A549 (cell line): Measurements from ENCODE around the gene NDUFAF4. TPM values are rescaled to one million over a fixed set of nuclear protein-coding genes. Genes with fewer than 3 reads are reported as not detected.

Experiments used
- ATAC-seq, 2 experiments: fragments of 200-7000 bp in 1 of 2; fragments of >200 bp in 1 of 2; cut with Nextera tagmentation in 1 of 2; cut with Tn5 transposase in 1 of 2; 3 replicates each; pipeline versions ENCODE4 v1.8.0 to v1.9.1; 2018 to 2020; ENCODE audit warnings: mild to moderate bottlenecking in 1 of 2, moderate library complexity in 1 of 2
- CTCF ChIA-PET: fragments of 300-600 bp; sonication (Branson Sonifier 250); formaldehyde crosslinking; extraction: SDS; loops from one replicate; lab custom pipeline; 2021; ENCODE audit warnings: antibody characterized with exemption, inconsistent platforms; lab: Yijun Ruan, JAX
- POLR2A ChIA-PET: fragments of 350-600 bp; formaldehyde crosslinking; extraction: SDS; loops from one replicate; lab custom pipeline; 2021; ENCODE audit warnings: antibody characterized with exemption, inconsistent platforms; lab: Yijun Ruan, JAX
- DNase-seq, 2 experiments: peaks; one replicate each; pipeline versions ENCODE4 v3.0.0 to v3.0.0-alpha.2; 2011 to 2016; ENCODE audit warnings: low read depth in 1 of 2, low spot score in 1 of 2
- FAIRE-seq: peaks from 2 replicates; lab custom pipeline; 2011; peaks lifted over from hg19 to GRCh38; lab: Jason Lieb, UNC
- H3K27ac ChIP-seq, 2 experiments: fragments of >200 bp; sonication (Bioruptor Twin); formaldehyde crosslinking; 3 replicates each; pipeline ENCODE4 v1.5.1; 2016 to 2017
- H3K4me1 ChIP-seq: fragments of >200 bp; sonication (Bioruptor Twin); formaldehyde crosslinking; 3 replicates; pipeline ENCODE4 v1.6.1; 2016
- H3K4me2 ChIP-seq: fragments of >200 bp; sonication (Bioruptor Twin); formaldehyde crosslinking; 3 replicates; pipeline ENCODE4 v1.6.1; 2016
- H3K4me3 ChIP-seq: fragments of >200 bp; sonication (Bioruptor Twin); formaldehyde crosslinking; 3 replicates; pipeline ENCODE4 v1.5.1; 2016
- H3K9me3 ChIP-seq: fragments of >200 bp; sonication (Bioruptor Twin); formaldehyde crosslinking; 3 replicates; pipeline ENCODE4 v1.6.1; 2016
- CBX2 ChIP-seq: fragments of 200-600 bp; sonication (generic); IDR thresholded peaks from 2 replicates; pipeline ENCODE4 v1.6.1; 2016; ENCODE audit warnings: low read depth, mild to moderate bottlenecking, borderline replicate concordance
- EHF ChIP-seq: fragments of 250-450 bp; sonication (Bioruptor Pico); IDR thresholded peaks from 2 replicates; pipeline ENCODE4 v1.5.0; 2020; ENCODE audit warnings: mild to moderate bottlenecking
- EP300 ChIP-seq, 2 experiments: fragments of >200 bp; sonication (Bioruptor Twin); formaldehyde crosslinking; IDR thresholded peaks; 2 replicates in 1 of 2; 3 replicates in 1 of 2; pipeline ENCODE4 v1.6.1; 2016 to 2017
- FOSB ChIP-seq: fragments of 250-450 bp; sonication (Bioruptor Pico); IDR thresholded peaks from 2 replicates; pipeline ENCODE4 v1.5.0; 2020; ENCODE audit warnings: mild to moderate bottlenecking, moderate library complexity
- FOSL2 ChIP-seq, 2 experiments: fragments of 450-650 bp in 1 of 2; fragments of >200 bp in 1 of 2; sonication (Bioruptor Twin) in 1 of 2; formaldehyde crosslinking; IDR thresholded peaks; 2 replicates each; pipeline versions ENCODE4 v1.5.0 to v1.6.1; 2016 to 2020; ENCODE audit warnings: mild to moderate bottlenecking in 1 of 2, moderate library complexity in 1 of 2
- JUN ChIP-seq, 2 experiments: fragments of >200 bp; sonication (Bioruptor Twin); formaldehyde crosslinking; IDR thresholded peaks; 2 replicates in 1 of 2; 3 replicates in 1 of 2; pipeline ENCODE4 v1.6.1; 2016 to 2017
- MAFK ChIP-seq: fragments of 450-650 bp; IDR thresholded peaks from 2 replicates; pipeline ENCODE4 v1.6.1; 2014; ENCODE audit not compliant: partially characterized antibody
- NFE2L2 ChIP-seq: fragments of 150-350 bp; conservative IDR thresholded peaks from 2 replicates; pipeline ENCODE4 v1.6.1; 2014; ENCODE audit warnings: low read length
- NR3C1 ChIP-seq: fragments of >200 bp; sonication (Bioruptor Twin); formaldehyde crosslinking; IDR thresholded peaks from 3 replicates; pipeline ENCODE4 v1.6.1; 2017
- RCOR1 ChIP-seq: fragments of 150-350 bp; IDR thresholded peaks from 2 replicates; pipeline ENCODE4 v1.6.1; 2014; ENCODE audit warnings: antibody characterized with exemption, low read length, low read depth
- RFX5 ChIP-seq: fragments of 450-650 bp; IDR thresholded peaks from 2 replicates; pipeline ENCODE4 v1.7.1; 2014; ENCODE audit warnings: antibody characterized with exemption, mild to moderate bottlenecking, moderate library complexity
- ZC3H11A ChIP-seq: fragments of 450-650 bp; IDR thresholded peaks from 2 replicates; pipeline ENCODE4 v1.6.1; 2014; ENCODE audit warnings: antibody characterized with exemption, mild to moderate bottlenecking
- ZFP36 ChIP-seq: fragments of 450-650 bp; IDR thresholded peaks from 2 replicates; pipeline ENCODE4 v1.6.1; 2014; ENCODE audit warnings: borderline replicate concordance; ENCODE audit not compliant: partially characterized antibody
- WGBS: methylation state at CpG from one replicate; pipeline ENCODE4 v1.1.6; 2017; ENCODE audit errors: missing lambda C conversion rate; 5-methylcytosine and 5-hydroxymethylcytosine counted together
- polyA plus RNA-seq, 4 experiments: library from polyadenylated mRNA; depleted of rRNA in 3 of 4; stranded (reverse); fragments of >200 nt; fragmentation: RNase III in 1 of 4; extraction: RNeasy Plus Mini Kit Qiagen cat#74134 plus additional on column Dnase treatment in 1 of 4; gene quantifications; 2 replicates in 3 of 4; 3 replicates in 1 of 4; pipeline ENCODE4 v1.2.3, GENCODE V29; 2011 to 2017
- TF ChIP-seq, protein P1 (sequence below): fragments of >200 bp; sonication (Bioruptor Twin); formaldehyde crosslinking; IDR thresholded peaks from 3 replicates; pipeline ENCODE4 v1.6.1; 2016
- TF ChIP-seq, protein P2 (sequence below): fragments of >200 bp; sonication (Bioruptor Twin); formaldehyde crosslinking; IDR thresholded peaks from 2 replicates; pipeline ENCODE4 v1.6.1; 2016
- TF ChIP-seq, protein P3 (sequence below): IDR thresholded peaks from 2 replicates; pipeline ENCODE4 v1.6.1; 2012
- TF ChIP-seq, protein P4 (sequence below): fragments of 250-450 bp; sonication (Bioruptor Pico); IDR thresholded peaks from 2 replicates; pipeline ENCODE4 v1.5.0; 2021; ENCODE audit warnings: mild to moderate bottlenecking, moderate library complexity, borderline replicate concordance
- TF ChIP-seq, protein P5 (sequence below): IDR thresholded peaks from 2 replicates; pipeline ENCODE4 v1.6.1; 2012
- TF ChIP-seq, protein P6 (sequence below): fragments of 450-650 bp; IDR thresholded peaks from 2 replicates; pipeline ENCODE4 v1.6.1; 2014; ENCODE audit warnings: antibody characterized with exemption

Gene NDUFAF4
- polyA plus RNA-seq, 2 of the 4 experiments (the other 2 are of a cell fraction) = 37.9 to 58.7 TPM

DNA sequence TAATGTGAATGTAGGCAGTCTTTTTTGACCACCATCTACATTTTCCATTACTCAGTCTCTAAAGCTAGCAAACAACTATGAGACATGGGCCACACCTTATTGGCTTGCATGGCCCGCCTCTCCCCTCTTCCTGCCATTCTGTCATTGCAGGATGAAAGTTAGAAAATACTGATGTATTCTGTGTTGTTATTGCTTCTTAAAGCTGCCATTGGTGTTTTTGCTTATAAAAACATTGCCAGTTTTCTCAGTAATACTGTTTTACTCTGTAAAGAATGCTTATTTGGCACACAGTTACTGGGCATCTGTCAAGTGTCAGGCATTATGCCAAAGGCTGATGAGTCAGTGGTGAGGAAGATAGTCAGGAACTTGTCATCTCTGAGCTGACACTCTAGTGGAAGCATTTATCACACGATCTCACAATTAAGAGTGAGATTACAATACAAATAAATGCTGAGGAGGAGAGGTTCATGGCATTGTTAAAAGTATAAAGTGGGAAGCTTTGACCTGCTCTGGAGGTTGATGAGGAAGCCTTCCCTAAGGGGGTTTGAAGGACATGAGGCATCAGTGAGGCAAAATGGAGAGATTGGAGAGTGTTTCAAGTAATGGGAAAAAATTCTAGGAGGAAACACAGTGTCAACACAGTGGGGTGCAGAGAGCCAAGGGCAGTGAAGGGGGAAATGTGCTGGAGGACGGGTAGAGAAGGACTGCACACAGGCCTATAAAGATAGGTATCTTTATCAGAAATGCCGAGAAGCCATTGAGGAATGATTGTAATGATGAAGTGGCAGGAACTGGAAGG lies 41.5 kb upstream of the NDUFAF4 start:
- peak in 1 of 2 experiments; percentile 28 for DNase-seq
- ATAC-seq = peak in 1 of 2 experiments; percentile 58; a peak in 3 of 6 replicates
- Histone ChIP-seq H3K27ac (no peak overlapping the region), H3K4me3 (no peak overlapping the region), H3K9me3 (no peaks in the 10 kb centered on the region), H3K4me2 (no peak overlapping the region), H3K4me1 (0 out of 3 replicates have a peak, but pooled peaks cover 3% of the 10 kb centered on the region)
- POLR2A ChIA-PET = no interaction called here
- no peak for FAIRE-seq
- 34% methylated on average over 4 of the region's 4 CpGs for WGBS
- CTCF ChIA-PET = interaction anchor here (0.7 to 1.0 kb wide), 2 partner anchors 40 to 121 kb away, joined by 3 read pairs; no protein-coding TSS in a partner anchor
- no peak for TF ChIP-seq MAFK
- TF ChIP-seq EHF (CRISPR knock-in tag) = no peak
- TF ChIP-seq EP300 (IDR thresholded peaks at IDR 0.05) = no peak
- TF ChIP-seq FOSB (CRISPR knock-in tag) = no peak
- TF ChIP-seq, protein P1, sequence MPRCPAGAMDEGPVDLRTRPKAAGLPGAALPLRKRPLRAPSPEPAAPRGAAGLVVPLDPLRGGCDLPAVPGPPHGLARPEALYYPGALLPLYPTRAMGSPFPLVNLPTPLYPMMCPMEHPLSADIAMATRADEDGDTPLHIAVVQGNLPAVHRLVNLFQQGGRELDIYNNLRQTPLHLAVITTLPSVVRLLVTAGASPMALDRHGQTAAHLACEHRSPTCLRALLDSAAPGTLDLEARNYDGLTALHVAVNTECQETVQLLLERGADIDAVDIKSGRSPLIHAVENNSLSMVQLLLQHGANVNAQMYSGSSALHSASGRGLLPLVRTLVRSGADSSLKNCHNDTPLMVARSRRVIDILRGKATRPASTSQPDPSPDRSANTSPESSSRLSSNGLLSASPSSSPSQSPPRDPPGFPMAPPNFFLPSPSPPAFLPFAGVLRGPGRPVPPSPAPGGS = no peak
- no peak for TF ChIP-seq RFX5
- no peak for TF ChIP-seq NFE2L2
- TF ChIP-seq, protein P2, sequence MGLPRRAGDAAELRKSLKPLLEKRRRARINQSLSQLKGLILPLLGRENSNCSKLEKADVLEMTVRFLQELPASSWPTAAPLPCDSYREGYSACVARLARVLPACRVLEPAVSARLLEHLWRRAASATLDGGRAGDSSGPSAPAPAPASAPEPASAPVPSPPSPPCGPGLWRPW = no peak
- TF ChIP-seq, protein P3, sequence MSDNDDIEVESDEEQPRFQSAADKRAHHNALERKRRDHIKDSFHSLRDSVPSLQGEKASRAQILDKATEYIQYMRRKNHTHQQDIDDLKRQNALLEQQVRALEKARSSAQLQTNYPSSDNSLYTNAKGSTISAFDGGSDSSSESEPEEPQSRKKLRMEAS = no peak
- TF ChIP-seq ZFP36 = no peak
- TF ChIP-seq JUN (IDR thresholded peaks at IDR 0.05) = no peak

DNA sequence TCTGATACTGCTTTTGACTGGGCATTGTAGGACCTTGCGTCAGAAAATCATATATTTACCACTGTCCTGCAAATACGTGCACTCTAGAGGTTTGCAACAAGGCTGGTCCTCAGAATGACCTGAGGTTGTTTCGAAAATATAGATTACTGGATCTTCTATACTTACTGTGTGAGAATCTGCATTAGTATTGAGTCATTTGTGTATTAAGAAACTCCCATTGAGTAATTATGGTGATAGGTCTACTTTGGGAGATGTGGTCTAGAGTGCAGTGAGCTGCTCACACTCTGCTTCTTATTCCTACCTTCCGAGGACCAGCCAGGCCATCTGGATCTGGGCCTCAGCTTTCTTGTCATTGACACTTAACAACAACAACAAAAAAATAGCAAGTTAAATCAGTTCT lies 36.4 kb upstream of the NDUFAF4 start:
- ChIA-PET CTCF (interaction anchor here (0.7 kb wide), 1 partner anchor 30 kb away, joined by 3 read pairs; no protein-coding TSS in a partner anchor), POLR2A (no interaction called here)
- no peaks in the 10 kb centered on the region for H3K9me3 ChIP-seq
- no peak for ATAC-seq
- no peak for FAIRE-seq
- no peak for DNase-seq
- TF ChIP-seq, protein P4, sequence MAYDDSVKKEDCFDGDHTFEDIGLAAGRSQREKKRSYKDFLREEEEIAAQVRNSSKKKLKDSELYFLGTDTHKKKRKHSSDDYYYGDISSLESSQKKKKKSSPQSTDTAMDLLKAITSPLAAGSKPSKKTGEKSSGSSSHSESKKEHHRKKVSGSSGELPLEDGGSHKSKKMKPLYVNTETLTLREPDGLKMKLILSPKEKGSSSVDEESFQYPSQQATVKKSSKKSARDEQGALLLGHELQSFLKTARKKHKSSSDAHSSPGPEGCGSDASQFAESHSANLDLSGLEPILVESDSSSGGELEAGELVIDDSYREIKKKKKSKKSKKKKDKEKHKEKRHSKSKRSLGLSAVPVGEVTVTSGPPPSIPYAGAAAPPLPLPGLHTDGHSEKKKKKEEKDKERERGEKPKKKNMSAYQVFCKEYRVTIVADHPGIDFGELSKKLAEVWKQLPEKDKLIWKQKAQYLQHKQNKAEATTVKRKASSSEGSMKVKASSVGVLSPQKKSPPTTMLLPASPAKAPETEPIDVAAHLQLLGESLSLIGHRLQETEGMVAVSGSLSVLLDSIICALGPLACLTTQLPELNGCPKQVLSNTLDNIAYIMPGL (CRISPR knock-in tag) = no peak
- TF ChIP-seq FOSL2 (IDR thresholded peaks at IDR 0.05) = no peak
- TF ChIP-seq FOSL2 (CRISPR knock-in tag; IDR thresholded peaks at IDR 0.05) = no peak
- TF ChIP-seq ZC3H11A = no peak
- no peak for TF ChIP-seq NR3C1
- no peak for TF ChIP-seq RCOR1
- TF ChIP-seq CBX2 = no peak
- TF ChIP-seq, protein P5, sequence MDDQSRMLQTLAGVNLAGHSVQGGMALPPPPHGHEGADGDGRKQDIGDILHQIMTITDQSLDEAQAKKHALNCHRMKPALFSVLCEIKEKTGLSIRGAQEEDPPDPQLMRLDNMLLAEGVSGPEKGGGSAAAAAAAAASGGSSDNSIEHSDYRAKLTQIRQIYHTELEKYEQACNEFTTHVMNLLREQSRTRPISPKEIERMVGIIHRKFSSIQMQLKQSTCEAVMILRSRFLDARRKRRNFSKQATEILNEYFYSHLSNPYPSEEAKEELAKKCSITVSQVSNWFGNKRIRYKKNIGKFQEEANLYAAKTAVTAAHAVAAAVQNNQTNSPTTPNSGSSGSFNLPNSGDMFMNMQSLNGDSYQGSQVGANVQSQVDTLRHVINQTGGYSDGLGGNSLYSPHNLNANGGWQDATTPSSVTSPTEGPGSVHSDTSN = no peak
- TF ChIP-seq, protein P6, sequence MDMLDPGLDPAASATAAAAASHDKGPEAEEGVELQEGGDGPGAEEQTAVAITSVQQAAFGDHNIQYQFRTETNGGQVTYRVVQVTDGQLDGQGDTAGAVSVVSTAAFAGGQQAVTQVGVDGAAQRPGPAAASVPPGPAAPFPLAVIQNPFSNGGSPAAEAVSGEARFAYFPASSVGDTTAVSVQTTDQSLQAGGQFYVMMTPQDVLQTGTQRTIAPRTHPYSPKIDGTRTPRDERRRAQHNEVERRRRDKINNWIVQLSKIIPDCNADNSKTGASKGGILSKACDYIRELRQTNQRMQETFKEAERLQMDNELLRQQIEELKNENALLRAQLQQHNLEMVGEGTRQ = no peak
- TF ChIP-seq, protein P3 = no peak
- TF ChIP-seq MAFK = no peak
- no peak overlapping the region for H3K4me2 ChIP-seq
- WGBS = 15% methylated on average over 4 of the region's 4 CpGs
- no peak overlapping the region for H3K27ac ChIP-seq
- H3K4me1 ChIP-seq = 0 out of 3 replicates have a peak, but pooled peaks cover 2% of the 10 kb centered on the region
- H3K4me3 ChIP-seq = no peak overlapping the region
